Hepatocyte (in vitro differentiated cells): Measurements from ENCODE around the gene VAMP2. TPM values are rescaled to one million over a fixed set of nuclear protein-coding genes. Genes with fewer than 3 reads are reported as not detected.

Experiments
- DNase-seq: peaks from one replicate; pipeline ENCODE4 v3.0.0-alpha.2; 2016; ENCODE audit warnings: low spot score
- H2AFZ ChIP-seq: fragments of 200-600 bp; sonication (generic); 2 replicates; pipeline ENCODE4 v1.6.0; 2016; ENCODE audit warnings: antibody characterized with exemption, mild to moderate bottlenecking
- H3K27ac ChIP-seq: fragments of 200-600 bp; sonication (generic); 2 replicates; pipeline ENCODE4 v1.5.1; 2016; ENCODE audit warnings: mild to moderate bottlenecking
- H3K27me3 ChIP-seq: fragments of 200-600 bp; sonication (generic); 2 replicates; pipeline ENCODE4 v1.6.1; 2016
- H3K36me3 ChIP-seq: fragments of 200-600 bp; sonication (generic); replicated peaks from 2 replicates; pipeline ENCODE4 v1.5.1; 2016; ENCODE audit warnings: low read depth; ENCODE audit not compliant: insufficient read depth
- H3K4me1 ChIP-seq: fragments of 200-600 bp; sonication (generic); 2 replicates; pipeline ENCODE4 v1.5.1; 2016; ENCODE audit warnings: mild to moderate bottlenecking, moderate library complexity; ENCODE audit not compliant: insufficient read depth
- H3K4me2 ChIP-seq: fragments of 200-600 bp; sonication (generic); 2 replicates; pipeline ENCODE4 v1.6.0; 2016
- H3K4me3 ChIP-seq: fragments of 200-600 bp; sonication (generic); 2 replicates; pipeline ENCODE4 v1.5.1; 2016; ENCODE audit warnings: mild to moderate bottlenecking
- H3K79me2 ChIP-seq: fragments of 200-600 bp; sonication (generic); 2 replicates; pipeline ENCODE4 v1.6.0; 2017; ENCODE audit warnings: mild to moderate bottlenecking
- H3K9me2 ChIP-seq: fragments of 200-600 bp; sonication (generic); replicated peaks from 2 replicates; pipeline ENCODE4 v1.6.0; 2017; ENCODE audit warnings: mild to moderate bottlenecking; ENCODE audit not compliant: insufficient read depth
- H3K9me3 ChIP-seq: fragments of 200-600 bp; sonication (generic); 2 replicates; pipeline ENCODE4 v1.5.1; 2016; ENCODE audit warnings: low read depth, mild to moderate bottlenecking
- H4K20me1 ChIP-seq: fragments of 200-600 bp; sonication (generic); 2 replicates; pipeline ENCODE4 v1.6.0; 2016; ENCODE audit warnings: mild to moderate bottlenecking; ENCODE audit not compliant: insufficient read depth, poor library complexity, severe bottlenecking
- CTCF ChIP-seq: fragments of 200-600 bp; sonication (generic); IDR thresholded peaks from 2 replicates; pipeline ENCODE4 v1.5.1; 2016; ENCODE audit warnings: antibody characterized with exemption, mild to moderate bottlenecking; ENCODE audit not compliant: poor library complexity
- EZH2 ChIP-seq: fragments of 200-600 bp; sonication (generic); IDR thresholded peaks from 2 replicates; pipeline ENCODE4 v1.6.1; 2016; ENCODE audit warnings: antibody characterized with exemption, mild to moderate bottlenecking, borderline replicate concordance
- EZH2phosphoT487 ChIP-seq: fragments of 200-600 bp; sonication (generic); IDR thresholded peaks from one replicate; pipeline ENCODE4 v1.6.1; 2018; ENCODE audit warnings: antibody characterized with exemption, mild to moderate bottlenecking, low read depth, moderate library complexity; ENCODE audit not compliant: unreplicated experiment, severe bottlenecking
- WGBS: methylation state at CpG from one replicate; pipeline ENCODE4 v1.1.6; 2016; ENCODE audit warnings: low lambda C conversion rate; ENCODE audit errors: missing lambda C conversion rate; 5-methylcytosine and 5-hydroxymethylcytosine counted together
- polyA plus RNA-seq: library from polyadenylated mRNA; unstranded; fragments of >200 nt; fragmentation: Nextera tagmentation; extraction: Ambion mirVana; gene quantifications from 2 replicates; pipeline ENCODE4 v1.2.1, GENCODE V29; 2016
- total RNA-seq: library from RNA; depleted of rRNA; stranded (reverse); fragments of >200 nt; gene quantifications from 2 replicates; pipeline ENCODE4 v1.2.3, GENCODE V29; 2014

The VAMP2 gene
- total and polyA plus RNA-seq, 2 experiments from 2014 or later: 8.5 to 44.6 TPM

- H3K27me3 ChIP-seq: no peaks in the 10 kb centered on the region
- no peak overlapping the region for H3K27ac ChIP-seq
- H3K9me2 ChIP-seq: no peaks in the 10 kb centered on the region
- H3K79me2 ChIP-seq: no peaks in the 10 kb centered on the region
- DNase-seq: peak; percentile 10
- TF ChIP-seq EZH2 (no peak), CTCF (no peak), EZH2phosphoT487 (no peak)
- H3K4me1 ChIP-seq: peaks cover 8% of the 10 kb centered on the region
- H3K36me3 ChIP-seq: no peaks in the 10 kb centered on the region
- H3K4me3 ChIP-seq: no peak overlapping the region
- H4K20me1 ChIP-seq: peaks cover 33% of the 10 kb centered on the region
- H2AFZ ChIP-seq: no peak overlapping the region
- no peak overlapping the region for H3K4me2 ChIP-seq
- 96% methylated on average over 7 of the region's 7 CpGs for WGBS
- no peaks in the 10 kb centered on the region for H3K9me3 ChIP-seq
Measured at GRCh38 chr17:8141045-8141444, 21.7 kb downstream of the VAMP2 start.

DNA sequence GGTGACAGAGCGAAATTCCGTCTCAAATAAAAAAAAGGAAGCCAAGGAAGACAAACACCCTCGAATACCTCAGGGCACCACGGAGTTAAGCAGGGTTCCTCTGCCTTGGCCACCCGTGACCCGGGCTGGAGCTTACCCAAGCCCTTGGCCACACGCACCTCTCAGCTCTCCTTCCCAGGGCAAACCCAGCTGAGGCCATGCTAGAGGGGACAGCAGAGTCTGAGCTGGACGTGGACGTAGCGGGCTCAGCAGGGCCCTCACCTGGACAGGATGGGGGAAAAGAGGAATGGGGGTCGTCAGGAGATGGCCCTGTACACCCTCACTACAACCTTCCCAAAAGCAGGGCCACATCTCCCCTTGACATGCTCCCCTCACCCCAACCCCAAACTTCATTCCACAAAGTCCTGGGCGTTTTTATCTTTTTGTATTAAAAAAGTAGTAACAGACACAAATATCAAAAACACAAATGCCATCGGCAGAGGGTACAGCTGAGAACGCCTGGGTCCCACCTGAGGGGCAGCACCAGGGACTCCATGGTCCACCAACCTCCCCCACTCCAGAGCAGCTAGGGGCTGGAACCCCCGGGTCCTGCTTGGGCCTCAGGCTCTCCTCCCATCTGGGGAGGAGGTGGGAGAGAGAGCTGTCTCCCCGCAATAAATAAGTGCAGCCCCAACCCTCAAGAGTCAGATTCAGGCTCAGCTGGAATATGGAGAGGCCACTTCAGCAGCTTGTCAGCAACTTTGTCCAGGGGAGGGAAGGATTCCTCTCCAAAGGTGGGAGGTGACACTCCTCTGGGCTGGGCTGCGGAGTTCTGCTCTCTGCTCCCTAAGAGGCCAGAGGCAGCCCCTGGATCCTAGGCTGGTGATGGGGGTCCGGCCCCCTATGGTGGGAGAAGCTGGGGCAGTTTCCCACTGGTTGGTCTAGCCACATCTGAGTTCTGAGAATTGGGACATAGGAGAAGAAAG, 22.4 kb downstream of the VAMP2 start:
- Histone ChIP-seq H3K9me2 (no peaks in the 10 kb centered on the region), H3K79me2 (no peaks in the 10 kb centered on the region), H3K27me3 (no peaks in the 10 kb centered on the region), H3K4me1 (peaks cover 8% of the 10 kb centered on the region), H3K9me3 (no peaks in the 10 kb centered on the region), H3K4me3 (no peak overlapping the region), H4K20me1 (peaks cover 27% of the 10 kb centered on the region), H3K27ac (peak overlapping the region; percentile 97), H2AFZ (no peak overlapping the region), H3K36me3 (no peaks in the 10 kb centered on the region), H3K4me2 (no peak overlapping the region)
- TF ChIP-seq CTCF (no peak), EZH2 (no peak), EZH2phosphoT487 (no peak)
- 92% methylated on average over 18 of the region's 18 CpGs for WGBS
- DNase-seq: peak; percentile 20

DNA sequence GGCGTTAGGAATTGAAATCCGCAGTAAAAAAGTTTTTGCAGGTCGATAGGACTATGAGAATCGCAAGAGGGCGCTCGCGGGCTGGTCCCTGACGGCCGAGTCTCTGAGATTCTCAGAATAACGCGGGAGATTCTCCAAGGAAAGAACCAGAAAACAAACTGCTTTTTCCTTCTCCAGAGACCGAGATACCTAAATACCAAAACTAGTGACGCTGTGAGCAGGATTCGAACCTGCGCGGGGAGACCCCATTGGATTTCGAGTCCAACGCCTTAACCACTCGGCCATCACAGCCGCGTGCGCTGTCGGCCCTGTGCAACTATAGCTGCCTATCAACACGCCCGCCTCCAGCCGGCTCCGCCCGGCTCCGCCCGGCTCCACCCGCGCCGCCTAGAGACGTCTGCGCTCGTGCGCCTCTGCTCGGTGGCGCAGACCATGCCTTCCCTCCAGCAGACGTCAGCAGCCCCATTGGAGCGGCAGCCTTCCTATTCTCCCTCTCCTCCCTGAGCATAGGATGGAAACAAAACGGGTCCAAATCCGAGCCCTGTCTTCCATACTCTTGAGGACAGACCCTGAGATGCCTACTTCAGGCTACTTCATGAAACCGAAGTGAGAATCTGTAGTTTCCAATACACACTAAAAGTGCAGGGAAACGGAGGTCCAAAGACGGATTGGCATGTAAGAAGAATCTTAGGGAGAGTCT, 23.9 kb downstream of the VAMP2 start:
- H3K4me3 ChIP-seq: peak overlapping the region; percentile 16
- H3K27ac ChIP-seq: peak overlapping the region; percentile 97
- TF ChIP-seq CTCF: peak; percentile 91
- no peak for TF ChIP-seq EZH2phosphoT487
- no peak for TF ChIP-seq EZH2
- WGBS: 2% methylated on average over 45 of the region's 46 CpGs
- H3K9me2 ChIP-seq: no peaks in the 10 kb centered on the region
- no peaks in the 10 kb centered on the region for H3K79me2 ChIP-seq
- no peaks in the 10 kb centered on the region for H3K9me3 ChIP-seq
- H2AFZ ChIP-seq: no peak overlapping the region
- peak; percentile 97 for DNase-seq
- H3K36me3 ChIP-seq: no peaks in the 10 kb centered on the region
- no peaks in the 10 kb centered on the region for H3K27me3 ChIP-seq
- peaks cover 21% of the 10 kb centered on the region for H4K20me1 ChIP-seq
- H3K4me2 ChIP-seq: peak overlapping the region; percentile 78
- peaks cover 8% of the 10 kb centered on the region for H3K4me1 ChIP-seq
